ENCODE results near the gene PRR5. TPM values are rescaled to one million over a fixed set of nuclear protein-coding genes. Genes with fewer than 3 reads are reported as not detected.

The PRR5 gene
- total RNA-seq, 4 donors from 2014 or later, result 22.2 to 51.5 (median 31.6) TPM

DNA sequence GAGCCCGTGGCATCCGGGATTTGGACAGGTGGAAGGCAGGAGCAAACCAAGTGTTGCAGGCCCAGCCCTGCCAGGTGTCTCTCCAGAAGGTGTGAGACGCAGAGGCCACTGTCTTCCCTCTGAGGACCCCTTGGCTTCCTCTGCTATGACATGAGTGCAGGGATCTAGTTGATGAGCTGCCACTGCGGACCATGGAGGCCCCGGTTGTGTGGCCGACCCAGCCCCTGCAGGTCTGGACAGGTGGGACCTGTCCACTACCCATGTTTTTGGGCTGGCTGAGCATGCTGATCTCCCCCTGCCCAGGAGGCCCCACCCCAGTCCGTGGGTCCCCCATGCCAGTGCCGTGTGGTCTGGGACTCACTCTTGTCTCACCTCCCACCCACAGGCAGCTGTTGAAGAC is 22.9 kb downstream of the PRR5 start:
- TF ChIP-seq, protein P1, sequence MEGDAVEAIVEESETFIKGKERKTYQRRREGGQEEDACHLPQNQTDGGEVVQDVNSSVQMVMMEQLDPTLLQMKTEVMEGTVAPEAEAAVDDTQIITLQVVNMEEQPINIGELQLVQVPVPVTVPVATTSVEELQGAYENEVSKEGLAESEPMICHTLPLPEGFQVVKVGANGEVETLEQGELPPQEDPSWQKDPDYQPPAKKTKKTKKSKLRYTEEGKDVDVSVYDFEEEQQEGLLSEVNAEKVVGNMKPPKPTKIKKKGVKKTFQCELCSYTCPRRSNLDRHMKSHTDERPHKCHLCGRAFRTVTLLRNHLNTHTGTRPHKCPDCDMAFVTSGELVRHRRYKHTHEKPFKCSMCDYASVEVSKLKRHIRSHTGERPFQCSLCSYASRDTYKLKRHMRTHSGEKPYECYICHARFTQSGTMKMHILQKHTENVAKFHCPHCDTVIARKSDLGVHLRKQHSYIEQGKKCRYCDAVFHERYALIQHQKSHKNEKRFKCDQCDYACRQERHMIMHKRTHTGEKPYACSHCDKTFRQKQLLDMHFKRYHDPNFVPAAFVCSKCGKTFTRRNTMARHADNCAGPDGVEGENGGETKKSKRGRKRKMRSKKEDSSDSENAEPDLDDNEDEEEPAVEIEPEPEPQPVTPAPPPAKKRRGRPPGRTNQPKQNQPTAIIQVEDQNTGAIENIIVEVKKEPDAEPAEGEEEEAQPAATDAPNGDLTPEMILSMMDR (IDR thresholded peaks at IDR 0.05), result no peak
- no peak for ATAC-seq (ENCODE audit: low FRiP score)
- no peak for DNase-seq (ENCODE audit: low spot score)

DNA sequence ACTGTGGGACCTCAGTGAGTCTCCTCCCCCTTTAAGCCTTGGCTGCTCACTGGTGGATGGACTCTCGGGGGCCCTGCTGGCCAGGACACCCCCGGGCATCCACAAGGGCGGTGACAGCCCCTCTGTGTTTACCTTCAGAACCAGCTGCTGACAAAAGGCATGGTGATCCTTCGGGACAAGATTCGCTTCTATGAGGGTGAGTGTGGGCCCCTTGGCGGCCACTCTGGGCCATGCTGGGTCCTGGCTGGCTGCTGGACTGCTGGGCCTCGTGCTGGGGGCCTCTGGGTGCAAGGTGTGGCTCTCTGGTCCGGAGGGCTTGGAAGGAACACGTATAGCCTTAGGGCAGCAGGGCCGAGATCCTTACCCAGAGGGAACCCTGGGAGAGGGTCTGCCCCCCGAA is 24.4 kb downstream of the PRR5 start:
- TF ChIP-seq, protein P1 (IDR thresholded peaks at IDR 0.05), result no peak
- ATAC-seq (ENCODE audit: low FRiP score), result no peak
- no peak for DNase-seq (ENCODE audit: low spot score)

DNA sequence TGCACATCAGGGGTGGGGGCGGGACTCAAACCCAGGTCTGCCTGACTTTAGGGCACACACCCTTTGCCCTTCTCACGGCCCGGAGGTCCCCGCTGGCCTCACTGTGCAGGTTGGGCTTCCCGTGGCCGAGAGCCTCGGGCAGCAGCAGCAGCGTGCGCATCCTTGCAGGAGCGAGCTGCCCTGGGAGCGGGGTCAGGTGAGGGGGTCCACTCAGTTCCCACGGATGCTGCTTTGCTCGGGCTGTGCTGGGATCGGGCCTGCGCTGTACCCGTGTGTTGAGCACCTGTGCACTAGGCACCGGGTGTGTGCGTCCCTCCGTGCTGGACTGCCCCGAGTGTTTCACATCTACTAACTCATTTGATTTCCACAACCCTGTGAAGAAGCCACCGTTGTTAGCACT is 25.1 kb downstream of the PRR5 start:
- TF ChIP-seq, protein P1 (IDR thresholded peaks at IDR 0.05), result no peak
- ATAC-seq (ENCODE audit: low FRiP score) (no peak), DNase-seq (ENCODE audit: low spot score) (no peak)

DNA sequence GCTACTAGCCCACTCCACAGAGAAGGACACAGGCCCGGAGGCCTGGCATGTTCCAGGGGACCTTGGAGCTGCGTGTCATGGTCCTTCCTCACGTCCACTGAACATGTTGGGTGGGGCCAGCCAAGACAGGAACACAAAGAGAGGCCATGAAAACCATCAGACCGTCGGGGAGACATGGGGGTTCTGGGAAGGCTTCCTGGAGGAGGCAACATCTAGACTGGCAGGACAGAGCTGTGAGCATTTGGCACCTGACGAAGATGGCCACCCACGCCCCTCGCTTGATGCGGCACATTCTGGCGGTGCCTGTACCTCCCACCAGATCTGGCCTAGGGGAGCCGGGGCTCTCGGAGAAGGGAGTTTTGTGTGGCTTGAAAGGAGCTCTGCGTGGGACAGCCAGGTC is 25.7 kb downstream of the PRR5 start:
- DNase-seq (ENCODE audit: low spot score), result no peak
- ATAC-seq (ENCODE audit: low FRiP score), result no peak
- TF ChIP-seq, protein P1 (IDR thresholded peaks at IDR 0.05), result no peak

DNA sequence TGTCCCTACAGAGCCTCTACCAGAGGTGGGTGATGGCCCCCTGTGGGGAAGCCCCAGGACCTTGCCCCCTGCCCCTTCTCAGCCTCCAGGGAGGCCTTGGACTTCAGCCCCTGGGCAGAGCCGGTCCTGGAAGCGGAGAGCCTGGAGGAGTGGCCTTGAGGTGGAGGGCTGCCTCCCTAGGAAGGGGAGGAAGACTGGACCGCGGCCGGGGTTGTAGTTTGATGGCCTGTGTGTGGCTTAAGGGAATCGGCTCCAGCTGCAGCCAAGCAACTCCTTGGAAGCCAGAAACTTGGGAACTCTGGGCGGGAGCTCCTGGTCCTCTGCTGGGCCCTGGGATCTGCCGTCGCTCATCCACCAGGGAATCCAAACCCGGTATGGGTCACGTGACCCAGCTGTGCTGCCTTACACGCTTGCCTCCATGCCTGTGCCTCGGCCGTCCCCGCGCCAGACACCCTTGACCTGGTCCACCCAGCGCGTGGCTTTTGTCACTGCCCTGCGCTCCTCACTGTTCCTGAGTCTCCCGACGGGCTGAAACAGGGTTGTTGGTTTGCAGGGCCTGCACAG is 26.8 kb downstream of the PRR5 start:
- DNase-seq (ENCODE audit: low spot score) (no peak), ATAC-seq (ENCODE audit: low FRiP score) (no peak)
- TF ChIP-seq, protein P1 (IDR thresholded peaks at IDR 0.05), result no peak

DNA sequence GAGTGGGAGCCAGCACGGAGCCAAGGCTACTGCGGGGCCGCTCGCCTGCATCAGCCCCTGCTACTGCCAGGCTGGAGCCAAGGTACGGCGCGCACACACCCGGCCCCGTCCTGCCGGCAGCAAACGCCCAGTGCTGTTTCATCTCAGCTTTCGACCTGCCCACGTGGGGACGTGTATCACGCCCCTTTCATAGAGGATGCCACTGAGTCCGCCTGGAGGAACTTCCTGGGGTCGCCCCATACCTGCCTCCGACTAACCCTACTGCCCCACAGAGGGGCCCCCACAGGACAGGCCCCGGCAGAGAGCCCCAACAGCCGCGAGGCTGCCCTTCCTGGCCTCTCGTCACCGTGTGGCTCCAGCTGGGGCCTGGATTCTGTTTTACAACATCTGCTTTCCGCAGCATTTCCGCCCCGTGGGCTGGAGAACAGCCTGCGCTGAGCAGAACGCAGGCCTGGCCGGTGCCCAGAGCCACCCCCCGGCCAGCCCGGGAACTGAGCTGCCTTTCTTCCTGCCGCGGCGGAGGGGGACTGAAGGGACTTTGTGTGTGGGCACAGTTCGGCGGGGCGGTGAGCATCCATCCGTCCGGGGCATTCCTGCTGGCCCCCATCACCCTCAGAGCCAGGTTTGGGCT is 27.5 kb downstream of the PRR5 start:
- TF ChIP-seq, protein P1 (IDR thresholded peaks at IDR 0.05), result no peak
- no peak for DNase-seq (ENCODE audit: low spot score)
- ATAC-seq (ENCODE audit: low FRiP score), result no peak

DNA sequence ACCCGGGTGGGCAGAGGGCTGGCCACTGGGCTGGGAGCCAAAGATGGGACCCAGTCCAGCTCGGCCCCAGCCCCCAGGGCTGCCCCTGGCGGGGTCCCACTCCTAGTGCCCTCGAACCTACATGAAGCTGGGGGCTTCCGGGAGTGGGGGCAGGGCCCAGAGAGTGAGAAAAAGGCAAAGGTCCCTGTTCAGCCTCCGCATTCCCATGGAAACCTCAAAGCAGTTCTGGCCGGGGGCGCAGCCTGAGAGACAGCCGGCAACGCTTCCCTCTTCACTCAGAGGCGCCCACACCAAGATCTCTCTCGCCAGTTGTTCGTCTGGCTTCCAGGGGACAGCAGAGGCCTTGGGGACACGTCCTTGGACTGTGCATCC is 28.0 kb downstream of the PRR5 start:
- TF ChIP-seq, protein P1 (IDR thresholded peaks at IDR 0.05), result no peak
- ATAC-seq (ENCODE audit: low FRiP score) (no peak), DNase-seq (ENCODE audit: low spot score) (no peak)
